22Rv1 (cell line): ENCODE data around the gene DSCAML1.

Experiments
- ZFX ChIP-seq: fragments of 450-650 bp; IDR thresholded peaks from 2 replicates; pipeline ENCODE4 v1.6.1; 2017; ENCODE audit warnings: antibody characterized with exemption, borderline replicate concordance
- TF ChIP-seq, protein P1 (sequence below): fragments of 450-650 bp; IDR thresholded peaks from 2 replicates; pipeline ENCODE4 v1.5.1; 2017; ENCODE audit warnings: mild to moderate bottlenecking

DNA sequence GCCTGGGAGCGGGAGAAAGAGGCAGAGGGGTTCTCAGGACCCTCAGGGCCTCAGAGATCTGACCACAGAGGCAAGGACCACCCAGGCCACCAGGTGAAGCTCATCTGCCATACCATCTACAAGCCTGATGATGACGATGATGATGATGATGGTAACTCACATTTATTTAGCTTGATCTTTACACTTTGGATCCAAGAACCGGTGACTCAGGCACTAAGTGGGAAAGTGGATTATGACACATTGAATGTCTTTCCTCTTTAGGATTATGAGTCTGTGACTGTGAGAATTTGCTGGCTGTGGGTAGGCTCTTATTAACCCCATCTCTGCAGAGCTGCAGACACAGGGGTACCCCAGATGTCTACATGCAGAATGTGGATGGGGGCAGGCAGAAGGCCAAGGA lies 110.3 kb downstream of the DSCAML1 start:
- TF ChIP-seq, protein P1, sequence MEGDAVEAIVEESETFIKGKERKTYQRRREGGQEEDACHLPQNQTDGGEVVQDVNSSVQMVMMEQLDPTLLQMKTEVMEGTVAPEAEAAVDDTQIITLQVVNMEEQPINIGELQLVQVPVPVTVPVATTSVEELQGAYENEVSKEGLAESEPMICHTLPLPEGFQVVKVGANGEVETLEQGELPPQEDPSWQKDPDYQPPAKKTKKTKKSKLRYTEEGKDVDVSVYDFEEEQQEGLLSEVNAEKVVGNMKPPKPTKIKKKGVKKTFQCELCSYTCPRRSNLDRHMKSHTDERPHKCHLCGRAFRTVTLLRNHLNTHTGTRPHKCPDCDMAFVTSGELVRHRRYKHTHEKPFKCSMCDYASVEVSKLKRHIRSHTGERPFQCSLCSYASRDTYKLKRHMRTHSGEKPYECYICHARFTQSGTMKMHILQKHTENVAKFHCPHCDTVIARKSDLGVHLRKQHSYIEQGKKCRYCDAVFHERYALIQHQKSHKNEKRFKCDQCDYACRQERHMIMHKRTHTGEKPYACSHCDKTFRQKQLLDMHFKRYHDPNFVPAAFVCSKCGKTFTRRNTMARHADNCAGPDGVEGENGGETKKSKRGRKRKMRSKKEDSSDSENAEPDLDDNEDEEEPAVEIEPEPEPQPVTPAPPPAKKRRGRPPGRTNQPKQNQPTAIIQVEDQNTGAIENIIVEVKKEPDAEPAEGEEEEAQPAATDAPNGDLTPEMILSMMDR: no peak
- TF ChIP-seq ZFX: no peak
